GM21526 (cell line): ENCODE data around the gene CHCHD3.

Source experiments
- ATAC-seq: cut with Tn5 transposase; IDR thresholded peaks from one replicate; pipeline ENCODE4 v1.9.1; 2021; ENCODE audit warnings: moderate library complexity; ENCODE audit not compliant: unreplicated experiment, low FRiP score

Gene CHCHD3

GRCh38 chr7:133081119-133081598 lies 731 bp downstream of the CHCHD3 start:
- no peak for ATAC-seq

DNA sequence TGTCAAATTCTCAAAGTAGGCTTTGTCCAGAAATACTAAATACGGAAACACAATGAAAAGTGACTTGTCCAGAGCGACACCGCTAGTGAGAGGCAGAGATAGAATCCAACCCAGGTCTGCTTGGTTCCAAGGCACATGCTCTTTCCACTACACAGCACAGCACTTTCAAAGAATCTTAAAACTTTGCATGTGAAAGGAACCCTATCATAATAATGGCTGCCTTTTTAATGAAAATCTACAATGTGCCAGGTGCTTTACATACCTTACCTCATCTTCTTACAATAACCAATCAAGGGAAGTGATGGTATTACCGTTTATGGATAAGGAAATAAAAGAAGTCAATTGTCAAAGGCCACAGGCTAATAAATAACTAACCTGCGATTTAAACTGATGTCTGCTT lies 2.6 kb downstream of the CHCHD3 start:
- no peak for ATAC-seq

DNA sequence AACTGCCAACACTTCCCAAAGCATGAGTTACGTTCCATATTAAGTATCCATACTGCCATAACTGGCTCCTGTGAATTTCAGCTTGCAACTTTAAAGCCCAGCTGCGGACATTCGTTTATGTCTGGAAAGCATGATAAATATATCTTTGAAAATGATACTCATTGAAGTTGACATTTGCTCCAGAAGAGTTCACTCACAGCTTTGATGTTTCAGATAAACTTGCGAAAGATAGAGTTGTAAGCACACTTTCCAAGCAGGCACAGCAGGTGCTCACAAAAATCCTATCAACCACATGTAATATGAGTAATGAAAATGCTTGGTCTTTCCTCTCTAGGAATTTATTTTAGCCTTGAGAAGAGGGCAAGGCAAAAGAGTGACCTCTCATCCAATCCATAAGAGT lies 4.5 kb downstream of the CHCHD3 start:
- ATAC-seq = no peak

DNA sequence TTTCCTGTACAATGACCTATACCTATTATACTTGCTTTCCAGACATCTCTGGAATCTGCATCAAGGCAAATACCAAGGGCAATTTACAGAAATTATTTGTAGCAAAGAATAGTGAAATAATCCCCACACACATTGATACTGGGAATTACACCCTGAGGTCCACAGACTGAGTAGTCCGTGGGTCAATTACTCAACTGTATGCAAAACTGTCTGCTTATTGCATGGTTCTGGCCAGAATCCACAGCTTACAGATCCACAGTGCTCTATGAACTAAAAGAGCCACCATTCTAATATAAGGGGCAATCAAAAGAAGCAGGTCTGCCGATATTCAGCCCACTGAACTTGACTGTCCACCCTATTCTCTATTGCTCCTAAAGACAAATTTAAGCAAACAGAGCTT lies 5.7 kb downstream of the CHCHD3 start:
- ATAC-seq = no peak

DNA sequence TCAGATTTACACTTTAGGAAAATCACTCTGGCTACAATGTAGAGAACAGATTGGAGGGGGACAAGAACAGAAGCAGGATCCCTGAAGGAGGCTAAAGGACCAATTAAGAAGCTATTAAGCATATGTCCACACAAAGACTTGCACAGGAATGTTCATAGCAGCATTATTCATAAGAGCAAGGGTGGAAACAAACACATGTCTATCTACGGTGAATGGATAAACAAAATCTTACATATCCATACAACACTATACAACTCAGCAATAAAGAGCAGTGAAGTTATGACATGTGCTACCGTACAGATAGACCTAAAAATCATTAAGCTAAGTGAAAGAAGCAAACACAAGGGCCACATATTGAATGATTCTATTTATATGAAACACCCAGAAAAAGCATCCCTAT lies 10.4 kb downstream of the CHCHD3 start:
- no peak for ATAC-seq

DNA sequence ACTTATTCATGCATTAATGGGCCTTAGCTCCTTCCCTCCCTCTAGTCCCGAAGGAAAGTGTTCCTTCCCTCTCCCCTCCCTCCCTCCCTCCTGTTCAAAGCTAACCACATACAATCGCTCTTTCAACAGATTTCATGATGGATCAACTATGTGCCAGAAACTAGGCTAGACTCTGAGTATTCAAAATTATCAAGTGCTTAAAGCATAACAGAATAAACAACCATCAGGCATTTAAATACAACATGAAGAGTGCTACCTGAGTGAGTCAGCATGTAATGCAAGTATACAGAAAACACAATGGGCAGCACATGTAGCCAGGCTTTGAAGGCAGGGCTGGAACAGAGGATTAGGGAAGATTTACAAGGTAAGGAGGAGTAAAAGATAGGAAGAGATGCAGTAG lies 11.3 kb downstream of the CHCHD3 start:
- ATAC-seq = no peak

- no peak for ATAC-seq
Observed at GRCh38 chr7:133065301-133065700, 16.6 kb downstream of the CHCHD3 start.

- ATAC-seq = no peak
Observed at GRCh38 chr7:133064082-133064820, 17.6 kb downstream of the CHCHD3 start.

- ATAC-seq = no peak
Observed at GRCh38 chr7:133061792-133062191, 20.1 kb downstream of the CHCHD3 start.

- no peak for ATAC-seq
Observed at GRCh38 chr7:133061357-133061756, 20.5 kb downstream of the CHCHD3 start.

GRCh38 chr7:133060004-133060403 lies 21.9 kb downstream of the CHCHD3 start:
- ATAC-seq = no peak

DNA sequence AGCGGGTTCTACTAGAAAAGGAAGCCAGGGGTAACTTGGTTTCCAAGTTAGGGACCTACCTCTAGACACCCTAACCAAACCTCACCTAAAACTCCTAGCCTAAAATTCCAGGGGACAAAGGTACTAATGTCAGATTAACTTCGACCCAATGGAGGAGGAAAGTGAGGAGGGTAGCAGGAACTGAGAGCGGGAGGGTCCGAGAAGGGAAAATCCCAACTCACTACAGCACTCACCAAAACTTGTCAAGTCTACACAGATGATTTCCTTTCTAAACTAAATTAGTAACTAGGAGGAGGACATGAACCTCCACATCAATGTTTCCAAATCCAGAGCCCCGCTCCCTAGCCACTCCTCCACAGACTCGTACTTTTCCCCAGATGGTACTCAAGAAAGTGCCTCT lies 22.6 kb downstream of the CHCHD3 start:
- no peak for ATAC-seq

DNA sequence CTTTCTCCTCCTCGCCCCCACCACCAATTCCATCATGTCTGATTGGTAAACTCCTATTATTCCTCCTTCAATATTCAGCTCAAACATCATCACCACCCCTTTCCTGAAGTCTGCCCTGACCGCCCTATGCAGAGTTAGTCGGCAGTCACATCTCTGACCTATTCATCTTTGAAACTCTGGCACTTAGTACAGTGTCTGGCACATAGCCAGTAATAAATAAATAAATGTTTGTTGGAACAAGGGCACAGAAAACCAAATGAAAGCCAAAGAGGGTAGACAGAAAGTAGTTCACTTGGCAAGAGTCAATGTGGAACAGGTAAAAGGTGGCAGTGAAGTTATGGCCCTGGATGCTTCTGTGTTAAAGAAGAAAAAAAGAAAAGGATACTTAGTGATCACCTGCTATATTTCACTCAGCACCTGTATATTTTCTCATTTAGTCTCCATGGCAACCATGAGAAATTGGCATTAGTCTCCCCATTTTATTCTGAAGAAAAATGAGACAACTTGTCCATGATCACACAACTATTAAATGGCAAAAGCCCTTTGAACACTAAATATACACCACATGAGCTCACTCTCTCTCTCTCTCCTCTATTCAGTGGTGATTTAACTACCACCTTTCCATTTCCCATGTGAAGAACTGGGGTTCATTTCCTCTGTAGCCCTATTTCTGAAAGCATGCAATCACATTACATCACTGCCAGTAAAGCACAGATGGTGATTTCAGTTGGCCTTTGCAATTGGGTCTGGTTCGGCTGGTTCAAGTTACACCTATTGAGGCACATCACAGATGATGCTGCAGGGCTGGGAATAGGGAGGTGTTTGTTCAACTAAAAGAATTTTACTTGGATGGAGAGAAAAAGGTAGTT lies 25.3 kb downstream of the CHCHD3 start:
- no peak for ATAC-seq

DNA sequence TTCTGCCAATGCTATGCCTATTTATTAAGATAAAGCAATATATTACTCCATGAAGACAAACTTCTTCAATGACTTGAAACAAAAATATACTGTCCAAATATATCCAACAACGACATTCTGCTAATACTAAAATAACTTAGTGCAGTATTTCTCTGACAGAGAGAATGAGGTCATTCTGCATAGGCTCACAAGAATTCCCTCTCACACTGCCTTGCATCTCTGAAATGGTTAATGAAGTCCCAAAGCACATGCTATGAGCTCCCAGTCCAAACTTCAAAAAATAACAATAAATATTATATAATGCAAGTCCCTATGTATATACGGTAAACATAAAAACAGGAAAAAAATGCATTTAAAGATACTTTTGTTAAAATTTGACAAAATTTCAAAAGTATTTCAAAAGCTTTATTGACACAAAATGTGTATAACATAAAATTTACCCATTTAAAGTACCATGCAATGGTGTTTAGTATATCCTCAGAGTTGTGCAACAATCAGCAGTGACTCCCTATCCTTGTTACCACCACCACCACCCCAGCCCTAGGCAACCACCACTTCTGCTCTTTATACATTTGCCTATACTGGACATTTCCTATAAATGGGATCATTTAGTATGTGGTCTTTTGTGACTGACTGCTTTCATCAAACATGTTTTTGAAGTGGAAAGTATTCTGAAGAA lies 27.6 kb downstream of the CHCHD3 start:
- no peak for ATAC-seq

DNA sequence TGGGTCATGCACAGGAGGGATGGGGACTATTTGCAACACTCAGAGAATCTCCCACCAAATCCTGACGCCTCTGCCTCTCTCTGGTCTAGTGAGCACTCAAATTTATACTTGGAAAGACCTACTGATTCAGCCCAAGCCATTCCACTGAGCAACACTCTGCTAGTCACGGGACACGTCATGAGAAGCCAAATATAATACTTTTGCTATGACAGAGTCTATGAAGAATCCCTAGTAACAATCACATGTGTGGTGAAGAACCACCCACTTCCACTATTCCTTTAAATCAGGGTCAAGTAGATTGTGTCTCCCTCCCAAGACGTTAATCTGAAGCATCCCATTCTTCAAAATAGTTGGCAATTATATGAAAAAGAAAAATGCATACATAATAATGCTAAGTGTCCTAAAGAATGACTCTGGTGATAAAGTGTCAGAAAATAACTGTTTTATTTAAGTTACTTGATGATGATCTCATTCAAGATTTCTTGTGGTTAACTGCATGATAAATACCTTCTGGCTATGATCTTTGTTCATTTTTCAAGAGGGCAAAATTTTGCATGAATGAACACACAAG lies 28.5 kb downstream of the CHCHD3 start:
- ATAC-seq = no peak

DNA sequence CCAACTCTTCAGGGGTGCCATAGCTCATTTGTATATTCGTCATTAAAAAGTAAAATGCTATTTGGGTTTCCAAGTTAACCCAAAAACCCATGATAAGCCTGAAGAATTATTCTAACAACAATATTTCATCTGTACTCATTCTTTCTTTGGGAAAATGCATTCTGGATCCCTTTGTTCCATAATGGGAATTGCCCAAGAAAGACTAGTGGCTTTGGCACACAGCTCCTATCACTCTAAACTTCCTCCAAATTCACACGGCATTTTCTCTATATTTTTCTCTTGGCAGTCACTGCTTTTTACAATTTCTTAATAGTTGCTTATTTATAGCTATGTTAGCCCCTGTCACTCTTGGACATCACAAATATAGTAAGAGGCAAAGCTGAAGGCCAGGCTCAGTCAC lies 29.1 kb downstream of the CHCHD3 start:
- ATAC-seq = no peak

DNA sequence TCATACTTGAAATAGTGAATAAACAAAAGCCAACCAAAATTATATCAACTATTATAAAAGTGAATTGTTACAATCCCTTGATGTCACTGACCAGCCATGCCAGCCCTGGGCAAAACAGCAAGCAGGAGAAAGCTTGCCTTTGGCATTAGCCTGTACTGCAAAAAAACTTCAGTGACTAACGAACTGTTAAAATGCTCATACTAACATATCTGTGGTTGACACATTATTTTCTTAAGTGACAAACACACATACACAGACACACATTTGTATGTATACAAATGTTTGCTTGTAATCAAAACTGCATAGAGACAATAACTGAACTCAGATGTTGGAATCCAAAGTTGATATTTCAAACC lies 29.5 kb downstream of the CHCHD3 start:
- ATAC-seq = no peak

- no peak for ATAC-seq
Observed at GRCh38 chr7:133051719-133052400, 30.0 kb downstream of the CHCHD3 start.

GRCh38 chr7:133051066-133051465 lies 30.8 kb downstream of the CHCHD3 start:
- no peak for ATAC-seq

DNA sequence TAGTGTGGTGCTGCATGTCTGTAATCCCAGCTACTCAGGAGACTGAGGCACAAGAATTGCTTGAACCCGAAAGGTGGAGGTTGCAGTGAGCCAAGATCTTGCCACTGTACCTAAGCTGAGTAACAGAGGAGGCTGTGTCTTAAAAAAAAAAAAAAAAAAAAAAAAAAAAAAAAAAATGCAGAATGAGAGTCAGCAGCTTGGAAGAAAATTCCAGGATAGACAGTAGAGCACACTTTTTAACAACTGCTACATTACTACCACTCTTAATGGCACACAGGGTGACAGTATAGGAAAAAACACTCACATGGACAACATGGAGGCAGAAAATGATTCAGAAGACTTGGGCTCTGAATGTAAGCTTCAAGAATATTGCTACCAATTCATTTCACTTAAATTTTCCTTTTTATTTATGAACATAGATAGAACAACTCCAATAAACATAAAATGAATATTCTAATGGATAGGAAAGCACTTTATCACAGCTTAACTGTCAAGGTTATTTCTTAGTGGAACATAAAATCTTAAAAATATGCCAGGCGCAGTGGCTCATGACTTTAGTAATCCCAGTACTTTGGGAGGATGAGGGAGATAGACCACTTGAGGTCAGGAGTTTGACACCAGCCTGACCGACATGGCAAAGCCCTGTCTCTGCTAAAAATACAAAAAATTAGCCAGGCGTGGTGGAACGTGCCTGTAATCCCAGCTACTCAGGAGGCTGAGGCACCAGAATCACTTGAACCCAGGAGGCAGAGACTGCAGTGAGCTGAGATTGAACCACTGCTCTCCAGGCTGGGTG lies 31.5 kb downstream of the CHCHD3 start:
- ATAC-seq = no peak
